NOMO-1 treated with dmso at 0.1 percent for 144 hours (cell line): Measurements from ENCODE around the gene FGF1.
A peak's percentile ranks its signal among the peaks of the same experiment; 100 is the strongest.

Source experiments
- DNase-seq: peaks from one replicate; lab custom pipeline; 2025; ENCODE audit not compliant: unreplicated experiment; lab: John Stamatoyannopoulos, UW

The FGF1 gene

DNA sequence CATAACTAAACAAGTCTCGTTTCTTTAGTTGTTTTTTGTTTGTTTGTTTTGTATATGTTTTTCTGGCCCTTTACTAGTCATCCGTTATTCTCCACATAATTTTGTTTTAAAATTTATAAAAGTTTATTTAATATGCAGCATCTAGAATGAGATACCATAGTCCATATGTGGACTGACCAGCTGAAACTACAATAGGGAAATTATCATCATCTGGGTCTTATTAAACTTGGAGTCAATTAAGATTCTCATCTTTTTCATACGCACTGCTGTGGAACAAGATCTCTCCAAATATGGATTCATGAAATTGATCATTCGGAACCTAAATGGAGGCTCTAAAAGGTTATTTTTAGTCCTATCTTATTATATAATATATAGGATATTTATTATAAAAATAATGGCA is 99.3 kb downstream of the FGF1 start:
- DNase-seq = no peak

DNA sequence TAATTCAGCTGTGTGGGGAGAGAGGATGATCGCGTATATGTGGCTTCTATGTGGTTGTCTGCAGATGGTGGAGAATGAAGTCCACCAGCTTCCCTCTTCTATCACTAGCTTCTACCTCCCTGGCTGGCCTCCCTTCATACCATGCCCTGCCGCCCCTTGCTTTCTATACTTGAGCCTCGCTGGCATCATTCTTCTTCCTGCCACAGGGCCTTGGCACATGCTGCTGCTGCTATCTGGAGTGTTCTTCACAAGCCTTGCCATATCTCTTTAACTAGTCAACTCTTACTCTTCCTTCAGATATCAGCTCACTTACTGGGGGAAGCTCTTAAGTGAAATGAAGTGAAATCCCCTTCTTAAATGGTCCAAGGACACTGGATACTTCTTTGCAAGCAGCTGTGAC is 100.4 kb downstream of the FGF1 start:
- DNase-seq = no peak

DNA sequence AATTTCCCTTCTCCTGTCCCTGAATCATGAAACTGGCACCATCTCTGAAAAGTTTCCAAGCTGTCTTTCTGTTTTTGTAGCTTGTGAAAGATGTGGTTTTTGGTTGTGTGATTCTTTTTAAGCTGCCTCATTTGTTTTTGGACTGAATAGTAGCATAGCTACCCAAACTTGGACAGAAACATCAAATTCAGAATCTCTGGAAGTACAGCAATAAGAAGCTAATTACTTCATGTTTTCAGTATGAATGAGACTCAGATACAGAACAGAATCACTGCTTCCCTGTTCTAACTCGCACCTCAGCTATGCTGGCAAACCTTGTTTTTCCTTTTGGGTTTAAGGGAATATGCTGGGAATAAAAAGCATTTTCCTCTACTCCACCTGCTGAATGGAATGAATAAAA is 101.0 kb downstream of the FGF1 start:
- DNase-seq = no peak

DNA sequence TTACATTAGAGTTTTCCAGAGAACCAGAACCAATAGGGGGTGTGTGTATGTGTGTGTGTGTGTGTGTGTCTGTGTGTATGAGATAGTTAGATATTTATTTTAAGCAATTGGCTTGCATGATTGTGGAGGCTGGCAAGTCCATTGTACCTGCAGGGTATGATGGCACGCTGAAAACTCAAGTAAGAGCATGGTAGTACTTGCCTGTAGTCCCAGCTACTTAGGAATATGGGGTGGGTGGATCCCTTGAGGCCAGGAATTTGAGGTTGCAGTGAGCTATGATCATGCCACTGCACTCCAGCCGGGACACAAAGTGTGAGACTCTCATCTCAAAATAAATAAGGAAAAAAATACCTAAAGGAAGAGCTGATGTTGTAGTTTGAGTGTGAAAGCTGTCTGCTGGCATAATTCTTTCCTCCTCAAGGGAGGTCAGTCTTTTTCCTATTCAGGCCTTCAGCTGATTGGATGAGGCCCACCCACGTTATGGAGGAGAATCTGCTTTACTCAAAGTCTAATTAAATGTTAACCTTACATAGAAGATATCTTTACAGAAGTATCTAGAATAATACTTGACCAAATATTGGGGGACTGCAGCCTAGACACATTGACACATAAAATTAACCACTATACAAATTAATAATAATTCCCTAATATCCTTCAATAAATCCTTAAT is 107.6 kb downstream of the FGF1 start:
- DNase-seq = no peak

DNA sequence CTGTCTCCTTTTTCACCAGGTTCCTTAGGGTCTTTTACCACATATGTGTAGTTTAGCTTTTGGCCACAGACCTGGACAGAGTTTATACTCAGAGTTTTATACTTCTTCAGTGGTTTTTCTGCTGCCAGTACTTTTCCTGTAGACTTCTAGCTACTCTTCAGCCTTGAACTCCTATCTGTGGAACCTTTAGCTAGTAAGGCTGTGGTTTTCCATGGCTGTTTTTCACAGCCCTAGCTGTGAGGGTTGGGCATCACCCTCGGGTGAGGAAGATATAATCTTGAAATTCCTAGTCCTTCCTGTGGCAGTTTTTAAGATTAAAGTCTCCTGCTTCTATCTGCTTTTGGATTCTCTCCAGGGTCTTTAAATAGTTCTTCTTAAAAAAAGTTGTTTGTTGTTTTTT is 109.1 kb downstream of the FGF1 start:
- no peak for DNase-seq

DNA sequence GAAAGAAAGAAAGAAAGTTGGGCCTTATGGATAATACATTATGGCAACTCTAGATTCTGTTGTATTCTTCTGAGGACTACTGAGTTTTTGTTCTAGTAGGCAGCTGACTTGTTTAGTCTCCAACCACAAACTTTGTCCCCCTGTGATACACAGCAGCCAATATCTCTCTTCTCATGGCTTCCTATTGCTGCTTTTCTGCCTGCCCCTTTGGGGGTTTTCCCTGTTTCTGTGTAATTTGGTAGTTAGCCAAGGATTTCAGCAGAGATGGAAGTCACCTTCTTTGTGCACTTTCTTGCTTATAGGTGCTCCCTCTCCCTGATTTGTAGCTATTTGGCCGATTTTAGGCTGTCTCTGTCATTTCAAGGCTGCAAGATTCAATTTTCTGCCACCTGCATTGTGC is 109.6 kb downstream of the FGF1 start:
- no peak for DNase-seq

DNA sequence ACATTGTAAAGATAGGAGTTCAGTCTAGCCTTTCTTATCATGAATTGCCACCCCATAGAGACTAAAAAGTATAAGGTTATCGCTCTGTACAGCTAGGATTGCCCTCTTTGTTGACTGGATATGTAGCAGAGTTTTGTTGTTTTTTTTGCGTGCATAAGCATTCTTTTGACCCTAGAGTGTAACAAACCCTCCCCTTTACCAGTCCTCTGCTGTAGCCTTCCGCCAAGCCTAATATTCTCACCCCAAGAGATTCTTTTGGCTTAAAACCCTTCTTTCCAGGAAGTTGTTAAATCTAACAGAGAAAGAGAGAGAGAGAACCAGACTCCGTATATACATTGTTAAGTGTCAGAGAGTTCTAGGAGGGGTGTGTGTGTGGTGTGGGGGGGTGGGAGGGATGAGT is 113.9 kb downstream of the FGF1 start:
- DNase-seq = no peak

DNA sequence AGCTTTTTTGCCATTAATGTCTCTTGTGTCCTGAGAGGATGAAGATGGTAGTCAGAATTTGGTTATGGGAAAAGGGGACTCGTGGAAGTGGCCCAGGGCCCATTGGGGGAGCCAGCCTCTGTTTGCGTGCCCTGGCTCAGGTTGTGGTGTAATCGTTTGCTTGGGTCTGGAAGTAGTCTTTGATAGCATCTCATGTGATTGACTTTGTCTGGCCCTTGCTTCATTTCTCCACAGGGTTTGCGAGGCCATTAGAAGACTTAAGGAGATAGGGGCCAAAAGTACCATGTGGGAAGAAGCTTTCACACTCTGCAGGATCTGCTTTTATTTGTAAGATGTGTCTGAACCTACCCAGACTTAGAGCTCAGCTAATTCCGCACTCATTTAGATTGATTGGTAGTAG is 114.5 kb downstream of the FGF1 start:
- no peak for DNase-seq

DNA sequence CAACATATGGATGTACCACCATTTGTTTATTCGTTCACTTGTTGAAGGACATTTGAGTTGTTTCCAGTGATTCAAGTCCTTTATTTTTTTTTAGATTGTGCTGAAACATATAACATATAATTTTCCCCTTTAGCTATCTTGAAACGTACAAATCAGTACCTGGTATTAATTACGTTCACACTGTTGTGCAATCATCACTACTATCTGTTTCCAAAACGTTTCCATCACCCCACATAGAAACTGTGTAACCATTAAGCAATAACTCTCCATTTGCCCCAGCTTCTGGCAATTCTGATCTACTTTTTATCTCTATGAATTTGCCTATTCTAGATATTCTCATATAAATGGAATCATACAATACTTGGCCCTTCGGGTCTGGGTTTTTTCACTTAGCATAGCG is 116.0 kb downstream of the FGF1 start:
- no peak for DNase-seq

DNA sequence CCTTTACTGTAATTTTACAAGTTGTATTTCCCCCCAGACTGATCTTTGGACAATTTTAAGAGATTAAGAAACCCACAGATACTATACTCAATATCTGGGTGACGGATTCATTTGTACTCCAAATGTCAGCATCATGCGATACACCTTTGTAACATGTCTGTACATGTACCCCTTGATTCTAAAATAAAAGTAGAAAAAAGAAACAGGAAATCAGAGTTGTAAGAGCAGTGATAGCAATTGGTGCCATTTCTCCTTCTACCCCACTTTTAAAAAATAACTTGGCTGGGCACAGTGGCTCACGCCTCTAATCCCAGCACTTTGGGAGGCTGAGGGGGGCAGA is 116.9 kb downstream of the FGF1 start:
- no peak for DNase-seq

DNA sequence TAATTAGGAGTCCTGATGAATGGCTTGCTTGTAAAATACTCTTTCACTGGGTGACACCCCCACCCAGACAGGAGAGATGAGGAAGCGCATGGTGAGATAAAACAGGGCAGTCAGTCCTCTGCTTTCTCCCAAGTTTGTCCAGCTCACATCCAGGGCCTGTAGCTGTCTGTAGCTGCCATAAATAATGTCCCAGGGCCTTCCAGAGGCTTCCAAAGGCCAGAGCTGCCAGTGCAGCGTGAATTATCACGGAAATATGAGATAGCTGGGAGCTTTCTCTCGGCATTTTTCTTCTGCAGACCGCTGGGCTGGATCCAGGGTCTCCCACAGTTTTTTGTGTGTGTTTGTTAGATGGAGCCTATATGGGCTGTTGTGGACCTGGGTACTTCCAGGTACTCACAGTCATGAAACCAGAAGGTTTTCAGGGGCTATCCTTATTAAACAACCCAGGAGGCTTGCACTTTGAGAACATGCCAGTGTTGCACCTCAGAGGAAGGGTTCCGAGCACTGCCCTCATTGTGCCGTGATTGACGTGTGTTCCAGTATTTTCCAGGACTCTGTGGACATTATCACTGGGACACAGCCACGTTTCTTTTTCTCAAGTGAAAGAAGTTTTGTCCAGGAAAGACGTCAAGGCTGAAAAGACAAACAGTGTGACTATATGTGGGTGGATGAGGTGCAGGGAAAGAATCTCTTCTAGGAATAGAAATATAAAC is 117.5 kb downstream of the FGF1 start:
- DNase-seq = no peak

DNA sequence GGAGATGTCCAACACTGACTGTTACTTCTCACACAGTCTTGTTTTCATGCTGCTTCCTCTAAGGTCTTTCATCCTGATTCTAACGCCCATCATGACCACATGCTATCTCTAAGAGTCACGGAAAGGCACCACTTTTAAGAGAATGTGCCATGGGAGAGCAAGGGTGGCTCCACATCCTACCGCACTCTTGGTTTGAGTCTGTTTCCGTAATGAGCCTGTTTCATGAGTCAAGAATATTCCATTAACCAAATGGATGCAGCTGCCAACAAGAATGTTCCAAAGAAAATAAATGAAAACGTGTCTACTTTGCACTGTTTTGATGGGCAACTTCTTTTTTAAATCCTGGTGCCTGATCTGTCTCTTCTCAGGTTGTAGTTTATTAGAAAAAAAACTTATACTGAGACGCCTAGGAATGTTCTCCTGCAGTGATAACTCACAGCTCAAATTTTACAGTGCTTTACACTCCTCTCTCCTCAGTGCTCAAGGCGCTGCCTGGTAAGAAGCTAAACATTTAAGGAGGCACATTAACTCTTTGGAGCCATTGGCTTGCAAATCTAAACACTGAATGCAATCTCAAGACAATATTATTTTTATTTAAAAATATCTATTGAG is 124.3 kb downstream of the FGF1 start:
- no peak for DNase-seq

DNA sequence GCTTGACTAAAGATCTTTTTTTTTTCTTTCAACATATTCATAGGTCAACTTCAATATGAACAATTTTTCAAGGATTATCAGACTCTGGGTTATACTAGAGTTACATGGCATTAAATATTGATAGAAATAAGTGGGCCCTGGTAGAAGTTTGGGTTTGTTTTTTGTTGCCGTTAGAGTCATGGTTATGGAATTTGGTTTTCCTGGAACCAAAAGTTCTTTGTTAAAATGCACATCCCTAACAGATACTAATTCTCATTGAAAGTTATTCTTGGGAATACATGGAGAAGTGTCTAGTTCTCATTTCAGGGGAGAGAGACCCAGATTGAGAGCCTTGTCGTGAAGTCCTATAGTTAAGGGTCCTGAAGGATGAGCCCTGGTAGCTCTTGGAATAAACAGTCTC is 124.9 kb downstream of the FGF1 start:
- DNase-seq = no peak

DNA sequence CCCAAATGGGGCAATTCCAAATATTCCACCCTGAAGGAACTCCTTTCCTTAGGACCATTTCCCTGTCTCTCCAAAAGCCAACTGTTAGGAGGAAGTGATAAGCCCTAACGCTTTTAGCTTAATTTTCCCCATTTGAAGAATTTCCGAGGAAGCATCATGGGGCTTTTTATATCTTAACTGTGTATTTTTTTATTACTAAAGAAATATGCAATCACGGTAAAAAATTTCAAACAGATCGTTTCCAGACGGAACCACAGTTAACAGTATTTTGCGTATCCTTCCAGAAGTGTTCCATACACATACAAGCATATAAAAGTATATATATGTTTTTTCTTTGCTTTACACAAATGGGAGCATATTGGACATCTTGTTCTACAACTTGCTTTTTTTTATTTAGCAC is 133.8 kb downstream of the FGF1 start:
- no peak for DNase-seq

DNA sequence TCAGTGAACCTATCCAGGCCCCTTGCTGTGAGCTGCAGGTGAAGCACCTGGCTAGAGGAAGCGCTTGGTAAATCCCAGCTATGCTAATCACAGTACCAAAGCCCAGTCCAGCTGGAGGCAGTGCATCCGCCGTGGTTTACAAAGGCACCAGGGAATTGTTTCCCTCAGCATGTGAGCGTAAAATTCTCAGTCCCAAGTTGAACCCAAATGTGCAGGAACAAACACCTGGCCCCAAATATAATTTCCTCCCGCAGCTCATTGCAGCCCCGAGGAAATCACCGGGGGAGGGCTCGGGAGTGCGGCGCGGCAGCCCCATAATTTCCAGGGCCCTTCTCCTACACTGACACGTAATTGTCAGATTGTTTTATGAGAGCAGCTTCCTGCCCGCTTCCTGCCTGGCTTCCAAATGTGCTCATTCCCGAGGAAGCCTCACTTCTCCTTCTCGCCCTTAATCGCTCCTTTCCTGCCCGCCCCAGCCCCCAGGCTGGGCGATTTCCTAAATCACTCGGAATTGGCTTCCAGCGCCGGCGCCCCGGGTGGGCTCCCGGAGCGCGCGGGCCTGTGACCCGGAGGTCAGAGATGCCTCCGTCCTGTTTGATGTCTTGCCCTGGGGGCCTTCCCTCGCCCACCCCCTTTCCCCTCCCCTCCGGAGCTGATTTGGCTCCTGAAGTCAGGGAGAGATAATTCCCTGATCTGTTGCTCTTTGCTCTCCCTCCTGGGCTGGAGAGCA is 134.4 kb downstream of the FGF1 start:
- DNase-seq = no peak

DNA sequence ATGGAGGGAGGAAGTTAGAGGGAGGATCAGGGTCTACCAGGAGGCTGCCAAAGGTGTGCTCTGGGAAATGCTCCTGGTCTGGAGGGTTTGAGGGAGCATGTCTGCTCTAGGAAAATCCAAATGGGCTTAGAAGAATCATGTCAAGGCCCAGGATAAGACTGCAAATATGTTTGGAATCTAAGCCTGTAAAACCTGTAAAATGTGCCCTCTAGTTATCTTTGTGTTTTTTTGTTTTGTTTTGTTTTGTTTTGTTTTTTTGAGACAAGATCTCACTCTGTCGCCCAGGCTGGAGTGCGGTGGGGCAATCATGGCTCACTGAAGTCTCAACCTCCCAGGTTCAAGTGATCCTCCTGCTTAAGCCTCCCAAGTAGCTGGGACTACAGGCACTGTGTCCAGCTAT is 135.4 kb downstream of the FGF1 start:
- DNase-seq = no peak

DNA sequence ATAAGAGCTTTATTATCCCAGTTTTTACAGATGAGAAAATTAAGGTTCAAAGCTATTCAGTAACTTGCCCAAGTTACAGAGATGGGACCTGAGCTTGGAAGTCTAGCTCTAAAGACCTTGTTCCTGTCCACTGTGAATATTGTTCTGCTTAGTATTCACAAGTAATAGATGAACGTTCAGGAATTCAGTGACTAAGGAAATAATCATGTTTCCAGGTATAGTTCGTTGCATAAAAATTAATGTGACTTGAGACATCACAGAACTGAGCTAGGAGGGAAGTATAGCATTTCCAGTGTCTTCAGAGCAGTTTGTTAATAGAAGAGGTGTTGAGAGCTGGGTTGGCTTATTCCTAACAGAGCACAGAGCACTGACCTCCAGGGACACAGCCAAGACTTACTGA is 136.1 kb downstream of the FGF1 start:
- DNase-seq = no peak

DNA sequence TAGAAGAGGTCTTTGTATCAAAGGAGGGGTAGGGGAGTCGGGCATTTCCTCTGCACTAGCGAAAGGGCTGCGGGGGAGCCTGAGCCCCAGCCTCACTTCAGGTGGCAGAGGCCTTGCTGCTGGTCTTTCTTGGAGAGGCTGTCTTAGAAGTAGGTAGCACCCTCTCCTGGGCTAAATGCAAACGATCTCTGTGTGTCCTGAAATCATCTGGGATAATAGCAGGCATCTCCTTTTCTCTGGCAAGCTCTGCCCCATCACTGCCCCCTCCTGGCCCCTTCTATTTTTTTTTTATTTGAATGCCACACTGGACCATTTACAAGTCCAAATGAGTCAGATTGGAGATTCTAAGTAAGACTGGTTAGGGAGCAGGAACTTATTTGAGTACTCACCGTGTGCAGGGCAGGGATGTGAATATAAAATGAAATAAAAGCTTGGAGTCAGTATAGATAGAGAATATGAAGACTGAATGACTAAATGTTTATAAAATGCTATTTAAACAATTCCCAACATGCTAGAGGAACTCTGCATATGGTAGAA is 137.1 kb downstream of the FGF1 start:
- DNase-seq = peak; percentile 71

DNA sequence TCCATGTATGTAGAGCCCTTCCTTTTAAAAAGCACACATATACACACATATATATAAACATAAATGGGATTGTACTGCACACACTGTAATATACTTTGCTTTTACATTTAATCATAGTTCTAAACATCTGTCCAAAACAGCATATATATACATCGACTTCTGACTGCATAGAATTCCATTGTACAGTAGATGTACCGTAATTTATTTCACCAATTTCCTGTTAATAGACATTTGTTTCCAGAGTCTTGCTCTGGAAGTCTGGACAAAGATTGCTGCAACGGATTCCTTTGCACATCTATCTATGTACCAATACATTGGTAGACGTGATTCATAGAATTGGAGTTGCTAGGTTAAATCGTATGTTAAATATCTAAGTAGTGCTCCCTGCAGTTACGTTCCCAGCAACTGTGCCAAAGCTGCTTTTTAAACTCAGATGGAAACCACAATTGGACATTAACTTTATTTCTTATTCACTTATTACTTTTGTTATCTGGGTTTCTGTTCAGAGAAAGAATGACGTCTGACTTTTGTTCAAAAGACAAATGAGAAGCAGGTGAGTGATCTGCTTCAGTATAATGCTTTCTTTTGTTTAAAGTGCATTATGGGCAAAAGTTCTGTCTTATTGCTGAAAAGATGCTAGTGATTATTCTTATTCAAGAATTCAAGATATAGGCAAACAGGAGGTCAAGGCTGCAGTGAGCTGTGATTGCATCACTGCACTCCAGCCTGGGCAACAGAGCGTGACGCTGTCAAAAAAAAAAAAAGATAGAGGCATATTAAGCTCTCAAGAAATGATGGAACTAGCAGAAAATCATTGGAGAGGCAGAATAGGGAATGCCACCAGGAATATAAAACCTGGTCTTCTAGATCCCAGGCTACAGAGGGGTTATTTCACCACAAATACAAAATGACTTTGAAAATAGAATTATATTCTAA is 138.2 kb downstream of the FGF1 start:
- no peak for DNase-seq

DNA sequence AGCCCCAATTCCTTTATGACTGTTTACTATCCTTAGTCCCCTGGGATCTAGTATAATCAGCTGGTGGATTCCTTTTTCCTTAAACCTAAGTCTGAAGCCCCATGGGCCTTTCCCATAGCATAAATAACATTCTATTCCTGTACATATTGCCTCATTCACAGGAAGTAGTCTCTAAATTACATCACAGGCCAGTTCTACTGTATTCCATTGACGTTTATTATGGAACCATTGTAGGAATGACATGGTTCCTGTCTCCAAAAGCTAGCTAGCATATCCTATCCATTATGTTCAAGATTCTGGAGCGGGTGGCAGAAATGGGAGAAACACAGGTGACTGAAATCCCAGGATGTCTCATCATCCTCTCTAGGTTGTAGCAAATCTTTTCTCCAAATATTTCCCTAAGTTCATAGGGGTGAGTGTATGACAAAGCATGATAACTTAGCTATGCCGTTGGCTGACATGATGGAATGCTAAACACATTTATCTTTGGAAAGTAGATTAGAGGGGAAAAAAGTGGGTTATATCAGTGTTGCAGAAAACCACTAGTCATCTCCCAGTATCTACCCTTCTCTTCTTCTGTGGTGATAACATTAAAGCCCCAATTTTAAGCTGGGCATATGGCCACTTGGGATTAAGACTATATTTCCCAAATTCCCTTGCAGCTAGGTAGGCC is 140.1 kb downstream of the FGF1 start:
- DNase-seq = no peak
